ENCODE results near the gene TRIM17. TPM values are rescaled to one million over a fixed set of nuclear protein-coding genes. Genes with fewer than 3 reads are reported as not detected.

Gene TRIM17
- polyA plus RNA-seq, 1 donor from 2014 or later: 0.14 TPM

GRCh38 chr1:228415853-228416216 lies 826 bp downstream of the TRIM17 start:
- Histone ChIP-seq H3K9me3 (ENCODE audit: low read length) (no peaks in the 10 kb centered on the region), H3K9me2 (ENCODE audit: insufficient read depth, low read length) (no peaks in the 10 kb centered on the region), H3K4me2 (ENCODE audit: low read length) (no peak overlapping the region), H3K79me2 (replicated peaks; ENCODE audit: insufficient read depth, low read length) (no peaks in the 10 kb centered on the region), H4K20me1 (ENCODE audit: insufficient read depth) (no peaks in the 10 kb centered on the region), H3K36me3 (ENCODE audit: insufficient read depth, low read length) (no peaks in the 10 kb centered on the region), H3K4me3 (ENCODE audit: low read length) (peak overlapping the region; percentile 59), H3F3A (ENCODE audit: insufficient read depth, low read length, poor library complexity, severe bottlenecking) (no peaks in the 10 kb centered on the region), H2AFZ (ENCODE audit: low read depth, low read length) (no peak overlapping the region), H3K27ac (ENCODE audit: low read length) (no peak overlapping the region), H3K27me3 (ENCODE audit: insufficient read depth, low read depth, low read length) (peaks cover 11% of the 10 kb centered on the region), H3K9ac (ENCODE audit: low read length) (peak overlapping the region; percentile 20)
- TF ChIP-seq, protein P1, sequence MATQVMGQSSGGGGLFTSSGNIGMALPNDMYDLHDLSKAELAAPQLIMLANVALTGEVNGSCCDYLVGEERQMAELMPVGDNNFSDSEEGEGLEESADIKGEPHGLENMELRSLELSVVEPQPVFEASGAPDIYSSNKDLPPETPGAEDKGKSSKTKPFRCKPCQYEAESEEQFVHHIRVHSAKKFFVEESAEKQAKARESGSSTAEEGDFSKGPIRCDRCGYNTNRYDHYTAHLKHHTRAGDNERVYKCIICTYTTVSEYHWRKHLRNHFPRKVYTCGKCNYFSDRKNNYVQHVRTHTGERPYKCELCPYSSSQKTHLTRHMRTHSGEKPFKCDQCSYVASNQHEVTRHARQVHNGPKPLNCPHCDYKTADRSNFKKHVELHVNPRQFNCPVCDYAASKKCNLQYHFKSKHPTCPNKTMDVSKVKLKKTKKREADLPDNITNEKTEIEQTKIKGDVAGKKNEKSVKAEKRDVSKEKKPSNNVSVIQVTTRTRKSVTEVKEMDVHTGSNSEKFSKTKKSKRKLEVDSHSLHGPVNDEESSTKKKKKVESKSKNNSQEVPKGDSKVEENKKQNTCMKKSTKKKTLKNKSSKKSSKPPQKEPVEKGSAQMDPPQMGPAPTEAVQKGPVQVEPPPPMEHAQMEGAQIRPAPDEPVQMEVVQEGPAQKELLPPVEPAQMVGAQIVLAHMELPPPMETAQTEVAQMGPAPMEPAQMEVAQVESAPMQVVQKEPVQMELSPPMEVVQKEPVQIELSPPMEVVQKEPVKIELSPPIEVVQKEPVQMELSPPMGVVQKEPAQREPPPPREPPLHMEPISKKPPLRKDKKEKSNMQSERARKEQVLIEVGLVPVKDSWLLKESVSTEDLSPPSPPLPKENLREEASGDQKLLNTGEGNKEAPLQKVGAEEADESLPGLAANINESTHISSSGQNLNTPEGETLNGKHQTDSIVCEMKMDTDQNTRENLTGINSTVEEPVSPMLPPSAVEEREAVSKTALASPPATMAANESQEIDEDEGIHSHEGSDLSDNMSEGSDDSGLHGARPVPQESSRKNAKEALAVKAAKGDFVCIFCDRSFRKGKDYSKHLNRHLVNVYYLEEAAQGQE (IDR thresholded peaks at IDR 0.05; ENCODE audit: borderline replicate concordance): no peak
- TF ChIP-seq, protein P2, sequence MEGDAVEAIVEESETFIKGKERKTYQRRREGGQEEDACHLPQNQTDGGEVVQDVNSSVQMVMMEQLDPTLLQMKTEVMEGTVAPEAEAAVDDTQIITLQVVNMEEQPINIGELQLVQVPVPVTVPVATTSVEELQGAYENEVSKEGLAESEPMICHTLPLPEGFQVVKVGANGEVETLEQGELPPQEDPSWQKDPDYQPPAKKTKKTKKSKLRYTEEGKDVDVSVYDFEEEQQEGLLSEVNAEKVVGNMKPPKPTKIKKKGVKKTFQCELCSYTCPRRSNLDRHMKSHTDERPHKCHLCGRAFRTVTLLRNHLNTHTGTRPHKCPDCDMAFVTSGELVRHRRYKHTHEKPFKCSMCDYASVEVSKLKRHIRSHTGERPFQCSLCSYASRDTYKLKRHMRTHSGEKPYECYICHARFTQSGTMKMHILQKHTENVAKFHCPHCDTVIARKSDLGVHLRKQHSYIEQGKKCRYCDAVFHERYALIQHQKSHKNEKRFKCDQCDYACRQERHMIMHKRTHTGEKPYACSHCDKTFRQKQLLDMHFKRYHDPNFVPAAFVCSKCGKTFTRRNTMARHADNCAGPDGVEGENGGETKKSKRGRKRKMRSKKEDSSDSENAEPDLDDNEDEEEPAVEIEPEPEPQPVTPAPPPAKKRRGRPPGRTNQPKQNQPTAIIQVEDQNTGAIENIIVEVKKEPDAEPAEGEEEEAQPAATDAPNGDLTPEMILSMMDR (IDR thresholded peaks at IDR 0.05; ENCODE audit: poor library complexity, severe bottlenecking): no peak
- TF ChIP-seq SMC3 (conservative IDR thresholded peaks at IDR 0.05; ENCODE audit: poor library complexity) (no peak), EP300 (conservative IDR thresholded peaks at IDR 0.05; ENCODE audit: poor library complexity, severe bottlenecking) (no peak), RAD21 (conservative IDR thresholded peaks at IDR 0.05) (no peak), POLR2AphosphoS5 (IDR thresholded peaks at IDR 0.05) (no peak), EZH2 (IDR thresholded peaks at IDR 0.05; ENCODE audit: borderline replicate concordance, insufficient read depth, low read length, poor library complexity, severe bottlenecking) (no peak), MXI1 (conservative IDR thresholded peaks at IDR 0.05; ENCODE audit: poor library complexity, severe bottlenecking) (no peak), TAF1 (IDR thresholded peaks at IDR 0.05; ENCODE audit: low read depth) (no peak)

DNA sequence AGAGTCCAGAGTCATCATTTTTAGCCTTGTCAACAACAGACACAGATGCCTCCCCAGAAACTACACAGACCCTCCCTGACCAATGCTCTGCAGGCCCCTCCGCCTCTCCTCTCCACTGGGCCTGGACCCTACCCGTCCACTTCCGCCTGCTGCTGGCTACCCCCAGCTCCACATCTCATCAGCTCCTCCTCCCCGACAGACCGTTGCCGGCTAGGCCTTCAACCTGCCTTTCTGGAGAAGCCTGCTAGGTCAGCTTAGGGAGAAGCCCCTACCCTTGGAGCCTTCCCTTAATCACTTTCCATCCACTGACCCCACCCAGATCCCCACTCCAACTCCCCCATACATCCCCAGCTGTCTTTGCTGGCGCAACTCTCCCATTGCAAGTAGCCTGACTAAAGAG lies 1.4 kb downstream of the TRIM17 start:
- no peak for TF ChIP-seq TAF1 (IDR thresholded peaks at IDR 0.05; ENCODE audit: low read depth)
- no peak for TF ChIP-seq SMC3 (conservative IDR thresholded peaks at IDR 0.05; ENCODE audit: poor library complexity)
- TF ChIP-seq EZH2 (IDR thresholded peaks at IDR 0.05; ENCODE audit: borderline replicate concordance, insufficient read depth, low read length, poor library complexity, severe bottlenecking): no peak
- no peak for TF ChIP-seq RAD21 (conservative IDR thresholded peaks at IDR 0.05)
- TF ChIP-seq, protein P1 (IDR thresholded peaks at IDR 0.05; ENCODE audit: borderline replicate concordance): no peak
- TF ChIP-seq MXI1 (conservative IDR thresholded peaks at IDR 0.05; ENCODE audit: poor library complexity, severe bottlenecking): no peak
- no peak for TF ChIP-seq EP300 (conservative IDR thresholded peaks at IDR 0.05; ENCODE audit: poor library complexity, severe bottlenecking)
- TF ChIP-seq, protein P2 (IDR thresholded peaks at IDR 0.05; ENCODE audit: poor library complexity, severe bottlenecking): no peak
- TF ChIP-seq POLR2AphosphoS5 (IDR thresholded peaks at IDR 0.05): no peak
- no peak overlapping the region for H3K4me2 ChIP-seq (ENCODE audit: low read length)
- H3K27me3 ChIP-seq (ENCODE audit: insufficient read depth, low read depth, low read length): peaks cover 11% of the 10 kb centered on the region
- no peak overlapping the region for H3K27ac ChIP-seq (ENCODE audit: low read length)
- no peaks in the 10 kb centered on the region for H3F3A ChIP-seq (ENCODE audit: insufficient read depth, low read length, poor library complexity, severe bottlenecking)
- H3K4me3 ChIP-seq (ENCODE audit: low read length): no peak overlapping the region
- no peak overlapping the region for H3K9ac ChIP-seq (ENCODE audit: low read length)
- H3K79me2 ChIP-seq (replicated peaks; ENCODE audit: insufficient read depth, low read length): no peaks in the 10 kb centered on the region
- no peaks in the 10 kb centered on the region for H4K20me1 ChIP-seq (ENCODE audit: insufficient read depth)
- no peaks in the 10 kb centered on the region for H3K9me2 ChIP-seq (ENCODE audit: insufficient read depth, low read length)
- H2AFZ ChIP-seq (ENCODE audit: low read depth, low read length): no peak overlapping the region
- no peaks in the 10 kb centered on the region for H3K9me3 ChIP-seq (ENCODE audit: low read length)
- H3K36me3 ChIP-seq (ENCODE audit: insufficient read depth, low read length): no peaks in the 10 kb centered on the region
